DMS79 (cell line): ENCODE results near the gene KLK14.

Experiments used
- DNase-seq: peaks from one replicate; lab custom pipeline; 2025; lab: John Stamatoyannopoulos, UW

The KLK14 gene

DNA sequence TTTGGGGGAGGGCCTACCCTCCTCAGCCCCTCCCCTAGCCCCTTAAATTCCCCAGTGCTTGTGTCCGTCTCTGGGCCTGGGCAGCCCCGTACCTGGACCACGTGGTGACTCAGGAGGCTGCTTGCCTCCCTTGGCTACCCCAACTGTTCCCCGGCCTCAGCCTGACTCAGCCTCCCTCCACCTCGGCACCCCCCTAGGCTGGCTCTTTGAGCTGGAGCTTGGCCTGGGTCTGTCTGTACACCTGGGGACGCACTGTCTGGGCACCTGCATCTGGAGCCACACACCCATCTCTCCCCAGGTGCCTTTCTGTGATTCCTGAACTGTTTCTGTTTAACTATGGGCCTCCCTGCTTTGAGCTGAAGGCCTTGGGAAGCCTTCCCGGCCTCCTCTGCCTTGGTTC, 1.8 kb upstream of the KLK14 start:
- no peak for DNase-seq

DNA sequence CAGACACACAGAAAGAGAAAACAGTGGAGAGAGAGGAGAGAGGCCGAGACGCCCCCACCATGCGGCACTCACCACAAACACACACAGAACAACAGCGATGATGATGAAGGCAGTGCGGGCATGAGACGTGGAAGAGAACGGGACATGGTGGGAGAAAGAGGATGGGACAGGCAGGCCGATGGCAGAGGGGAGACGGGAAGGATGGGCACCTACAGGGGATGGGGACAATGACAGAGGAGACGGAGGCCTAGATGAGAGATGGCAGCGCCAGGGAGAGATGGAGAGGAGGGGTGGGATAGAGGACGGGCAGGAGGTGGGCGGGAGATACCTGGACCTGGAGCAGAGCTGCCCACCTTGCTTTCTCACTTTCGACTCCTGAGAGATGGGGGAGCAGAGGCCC, 1.1 kb upstream of the KLK14 start:
- DNase-seq, result no peak

DNA sequence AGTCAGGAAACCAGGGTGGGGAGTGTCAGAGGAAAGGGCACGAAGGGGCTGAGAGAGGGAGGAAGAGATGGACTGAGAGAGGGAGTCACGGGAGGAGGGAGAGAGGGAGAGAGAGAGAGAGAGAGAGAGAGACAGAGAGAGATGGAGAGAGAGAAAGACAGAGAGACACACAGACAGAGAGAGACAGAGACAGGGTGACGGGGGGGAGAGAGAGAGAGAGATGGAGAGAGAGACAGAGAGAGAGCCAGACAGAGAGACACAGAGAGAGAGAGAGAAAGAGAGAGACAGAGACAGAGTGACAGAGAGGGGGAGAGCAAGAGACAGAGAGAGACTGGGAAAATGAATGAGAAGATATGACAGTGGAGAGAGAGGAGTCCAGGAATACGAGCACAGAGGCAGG, 494 bp upstream of the KLK14 start:
- no peak for DNase-seq

DNA sequence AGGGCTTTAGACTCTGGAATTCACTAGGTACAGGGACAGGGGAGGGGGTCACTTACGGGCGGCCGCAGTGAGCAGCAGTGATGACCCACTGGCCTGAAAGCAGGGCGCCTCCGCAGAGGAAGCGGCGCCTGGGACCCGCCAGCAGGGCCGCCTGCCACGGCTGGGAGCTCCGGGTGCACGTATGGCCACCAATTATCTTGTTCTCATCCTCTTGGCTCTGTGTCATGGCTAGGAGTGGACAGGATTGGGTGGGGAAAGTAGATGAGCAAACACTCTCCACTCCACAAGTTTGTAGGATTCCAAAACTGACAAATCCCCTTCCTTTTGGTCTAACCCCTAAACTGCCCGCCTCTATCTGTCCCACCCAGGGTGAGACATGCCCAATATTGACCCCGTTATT, 1.2 kb downstream of the KLK14 start:
- no peak for DNase-seq

DNA sequence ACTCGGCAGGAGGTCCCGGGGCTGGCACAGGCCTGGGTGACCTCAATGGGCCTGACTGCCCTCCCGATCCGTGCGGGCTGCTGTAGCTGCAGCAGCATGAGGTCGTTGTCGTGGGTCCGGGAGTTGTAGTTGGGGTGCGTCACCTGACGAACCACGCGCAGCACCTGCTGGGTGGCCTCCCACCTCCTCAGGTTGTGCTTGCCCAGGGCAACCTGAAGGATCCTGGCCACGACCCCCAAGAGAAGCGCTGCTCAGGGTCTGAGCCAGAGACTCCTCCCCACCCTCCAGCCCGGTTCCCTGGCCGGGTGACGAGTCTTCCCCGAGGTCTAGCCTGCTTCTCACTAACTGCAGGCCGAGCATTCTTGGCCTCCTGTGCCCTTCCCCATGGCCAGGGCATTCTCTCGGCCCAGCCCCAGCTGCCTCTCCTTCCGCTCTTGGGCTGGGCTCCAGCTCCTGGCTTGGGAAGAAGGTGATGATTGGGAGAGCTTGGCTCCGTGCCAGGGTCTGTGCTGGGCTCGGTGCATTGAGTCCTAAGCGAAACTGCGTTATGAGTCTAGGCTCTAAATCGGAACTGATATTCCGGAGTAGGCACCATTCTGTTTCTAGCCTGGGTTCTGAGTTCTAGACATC, 3.1 kb downstream of the KLK14 start:
- no peak for DNase-seq

DNA sequence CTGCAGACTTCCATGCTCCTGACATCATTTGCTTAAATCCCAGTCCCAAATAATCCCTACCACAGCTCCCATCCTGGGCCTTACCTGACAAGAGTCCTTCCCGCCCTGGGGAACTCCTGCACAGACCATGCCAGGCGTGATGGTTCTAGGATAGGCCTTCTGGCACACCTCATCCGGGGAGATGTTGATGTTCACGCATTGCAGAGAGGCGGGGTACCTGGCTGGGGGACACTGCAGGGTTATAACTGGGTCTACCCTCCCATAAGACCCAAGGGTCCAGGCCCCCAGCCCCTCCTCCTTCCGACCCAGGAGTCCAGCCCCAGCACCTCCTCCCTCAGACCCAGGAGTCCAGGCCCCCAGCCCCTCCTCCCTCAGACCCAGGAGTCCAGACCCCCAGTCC, 4.0 kb downstream of the KLK14 start:
- no peak for DNase-seq

DNA sequence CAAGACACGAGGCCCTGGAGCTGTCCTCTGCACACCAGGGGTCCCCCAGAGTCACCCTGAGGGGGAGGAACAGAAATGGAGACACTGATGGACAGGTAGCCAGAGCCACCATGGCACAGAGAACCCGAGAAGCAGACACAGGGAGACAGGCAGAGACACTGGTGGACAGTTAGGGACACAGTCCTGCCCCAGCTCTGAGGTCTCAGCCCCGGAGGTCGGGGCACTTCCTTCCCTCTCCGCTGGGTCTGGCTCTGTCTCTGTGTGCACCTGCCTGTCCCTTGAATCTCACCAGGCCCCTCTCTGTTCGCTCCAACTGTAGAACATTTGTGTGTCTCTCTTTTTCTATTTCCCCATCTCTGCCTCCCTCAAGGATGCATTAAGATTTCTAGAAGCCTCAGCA, 4.6 kb downstream of the KLK14 start:
- no peak for DNase-seq

DNA sequence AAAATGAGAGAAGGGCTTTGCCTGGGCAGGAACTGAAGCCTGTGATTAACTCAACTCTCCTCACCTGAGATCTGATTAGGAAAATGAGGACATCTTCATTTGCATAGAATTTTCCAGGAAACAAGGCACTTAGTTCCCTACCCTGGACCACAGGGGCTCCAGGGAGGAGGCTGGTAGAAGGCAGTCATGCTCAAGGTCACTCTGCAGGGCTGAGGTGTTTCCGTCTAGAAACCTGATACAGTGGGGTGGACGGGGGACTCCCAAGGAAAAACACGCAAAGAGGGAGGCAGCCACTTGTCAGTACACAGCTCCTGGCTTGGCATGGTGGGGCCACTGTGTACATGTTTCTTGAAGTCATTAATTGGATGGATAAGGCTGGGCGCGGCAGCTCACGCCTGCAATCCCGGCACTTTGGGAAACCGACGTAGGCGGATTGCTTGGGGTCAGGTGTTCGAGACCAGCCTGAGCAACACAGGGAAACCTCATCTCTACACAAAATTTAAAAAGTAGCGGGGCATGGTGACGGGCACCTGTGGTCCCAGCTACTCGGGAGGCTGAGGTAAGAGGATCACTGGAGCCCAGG, 6.0 kb downstream of the KLK14 start:
- DNase-seq, result no peak

DNA sequence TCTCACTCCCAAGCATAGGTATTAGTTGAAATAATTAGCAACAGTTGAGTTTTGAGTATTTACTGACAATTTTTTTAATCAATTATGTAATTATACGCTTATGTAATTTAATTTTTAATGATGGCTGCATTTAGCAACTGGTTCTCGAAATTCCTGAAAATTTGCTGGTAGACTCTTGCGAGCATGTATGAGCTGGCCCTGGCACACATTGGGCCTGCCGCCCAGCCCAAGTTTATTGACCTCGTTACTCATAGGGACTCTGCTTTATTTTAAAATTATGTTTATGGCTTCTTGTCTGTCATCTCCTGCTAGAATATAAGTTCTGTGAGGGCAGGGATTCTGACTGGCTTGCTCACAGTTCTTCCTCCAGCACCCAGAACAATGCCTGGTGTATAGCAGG, 6.7 kb downstream of the KLK14 start:
- no peak for DNase-seq

DNA sequence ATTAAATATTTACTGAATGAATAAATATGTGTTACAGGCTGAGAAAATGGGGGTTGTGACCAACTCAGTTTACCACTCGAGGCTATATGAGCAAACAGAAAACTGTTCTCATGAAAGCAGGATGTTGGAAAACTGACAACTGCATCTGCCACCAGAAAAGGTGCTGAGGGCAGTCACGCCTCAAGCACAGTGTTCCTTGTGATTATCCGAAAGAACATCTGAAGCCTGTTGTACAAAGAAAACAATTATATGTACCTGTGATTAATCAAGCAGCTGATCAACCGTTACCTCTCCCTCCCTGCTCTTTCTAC, 11.6 kb downstream of the KLK14 start:
- no peak for DNase-seq

DNA sequence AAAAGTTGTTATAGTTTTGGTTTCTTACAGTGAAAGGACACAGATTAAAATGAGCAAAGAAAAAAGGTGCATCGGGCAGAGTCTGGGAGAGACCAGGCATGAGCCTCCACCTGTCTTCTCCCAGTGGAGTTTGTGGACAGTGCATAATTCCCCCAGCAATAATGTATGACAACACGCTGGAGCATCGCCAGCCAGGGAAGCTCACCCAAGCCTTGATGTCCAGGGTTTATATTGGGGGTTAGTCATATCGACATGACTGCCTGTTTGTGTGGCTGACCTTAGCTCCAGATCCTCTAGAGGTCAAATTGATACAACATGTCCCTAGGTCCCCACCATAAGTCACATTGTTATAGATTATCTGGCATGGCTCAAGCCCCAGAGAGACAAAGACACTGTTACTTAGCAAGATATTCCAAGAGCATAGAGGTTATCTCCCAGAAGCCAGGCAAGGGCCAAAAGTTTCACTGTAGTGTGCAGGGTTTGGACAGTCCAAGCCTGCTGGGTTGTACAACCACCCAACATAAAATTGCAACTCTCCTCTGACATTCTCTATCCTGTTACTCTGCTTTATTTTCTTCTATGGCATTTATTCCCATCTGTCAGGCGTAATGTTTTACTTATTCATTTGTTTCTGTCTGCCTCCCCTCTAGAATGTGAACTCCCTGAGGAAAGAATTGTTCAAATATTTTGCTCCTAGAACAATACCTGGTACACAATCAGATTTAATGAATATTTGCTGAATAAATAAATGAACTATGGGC, 12.2 kb downstream of the KLK14 start:
- DNase-seq, result no peak

DNA sequence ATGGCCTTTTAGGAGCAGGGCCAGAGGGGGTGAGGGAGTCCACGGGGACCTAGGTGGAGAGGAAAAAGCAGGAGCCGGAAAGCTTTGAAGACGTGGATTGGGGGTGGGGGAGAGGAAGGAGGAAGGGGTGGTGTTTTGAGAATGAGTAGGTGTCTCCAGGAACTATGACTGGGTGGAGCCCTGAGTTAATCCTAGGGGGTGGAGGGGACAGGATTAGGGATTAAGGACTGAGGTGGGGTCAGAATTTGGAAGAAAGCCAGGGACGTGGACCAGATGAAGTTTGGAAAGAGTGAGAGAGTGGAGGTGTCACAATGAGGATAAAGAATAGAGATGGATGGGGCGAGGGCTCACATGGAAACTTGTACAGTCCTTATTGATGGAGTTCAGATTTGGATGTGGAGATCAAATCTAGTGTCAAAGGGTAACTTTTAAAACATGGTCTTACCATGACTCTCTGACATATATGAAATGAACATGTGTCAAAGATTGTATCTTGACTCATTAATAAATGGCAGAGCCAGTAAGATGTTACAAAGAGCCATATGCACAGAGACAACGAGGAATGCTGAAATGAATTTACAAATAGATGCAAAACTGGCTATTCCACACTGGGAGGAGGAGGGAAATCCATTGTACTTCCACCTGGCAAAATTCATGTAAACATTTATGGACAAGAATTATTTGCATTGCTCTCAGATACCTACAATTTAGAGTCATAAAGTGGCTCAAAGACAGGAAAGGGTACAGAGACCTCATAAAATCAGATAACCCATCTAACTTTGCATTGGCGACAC, 16.1 kb downstream of the KLK14 start:
- no peak for DNase-seq

DNA sequence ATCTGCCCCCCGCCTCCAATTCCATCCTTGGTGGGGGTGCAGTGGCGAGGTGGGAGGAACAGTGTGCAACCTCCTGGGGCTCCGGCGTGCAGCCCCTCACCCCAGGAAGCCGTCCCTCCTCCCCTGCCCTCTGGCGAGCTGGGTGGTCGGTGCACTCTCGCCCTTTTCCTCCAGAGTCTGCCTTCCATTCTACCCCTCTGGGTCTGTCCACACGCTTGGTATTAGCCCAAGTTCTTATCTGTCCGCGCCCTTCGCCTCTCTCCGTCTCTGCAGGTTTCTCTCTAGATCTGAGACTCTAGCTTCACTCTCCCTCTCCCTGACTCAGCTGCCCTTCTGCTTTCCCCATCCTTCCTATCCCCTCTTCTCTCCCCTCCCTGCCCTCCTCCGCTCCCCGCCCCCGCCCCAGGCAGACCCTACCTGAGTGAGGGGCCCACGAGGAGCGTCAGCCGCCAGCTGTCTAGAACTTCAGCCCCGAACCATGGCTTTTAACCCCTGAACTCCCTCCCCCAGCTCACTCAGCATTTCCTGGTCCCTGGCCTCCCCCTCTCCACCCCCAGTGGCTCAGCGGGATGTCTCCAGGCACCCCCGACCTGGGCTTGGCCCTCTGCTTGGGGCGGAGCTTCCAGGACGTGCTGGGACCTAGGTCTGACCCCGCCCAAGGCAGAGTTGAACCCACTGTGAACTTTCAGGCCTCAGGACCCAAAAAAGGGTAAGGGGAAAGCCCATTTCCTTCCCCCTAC, 17.3 kb downstream of the KLK14 start:
- DNase-seq, result no peak

DNA sequence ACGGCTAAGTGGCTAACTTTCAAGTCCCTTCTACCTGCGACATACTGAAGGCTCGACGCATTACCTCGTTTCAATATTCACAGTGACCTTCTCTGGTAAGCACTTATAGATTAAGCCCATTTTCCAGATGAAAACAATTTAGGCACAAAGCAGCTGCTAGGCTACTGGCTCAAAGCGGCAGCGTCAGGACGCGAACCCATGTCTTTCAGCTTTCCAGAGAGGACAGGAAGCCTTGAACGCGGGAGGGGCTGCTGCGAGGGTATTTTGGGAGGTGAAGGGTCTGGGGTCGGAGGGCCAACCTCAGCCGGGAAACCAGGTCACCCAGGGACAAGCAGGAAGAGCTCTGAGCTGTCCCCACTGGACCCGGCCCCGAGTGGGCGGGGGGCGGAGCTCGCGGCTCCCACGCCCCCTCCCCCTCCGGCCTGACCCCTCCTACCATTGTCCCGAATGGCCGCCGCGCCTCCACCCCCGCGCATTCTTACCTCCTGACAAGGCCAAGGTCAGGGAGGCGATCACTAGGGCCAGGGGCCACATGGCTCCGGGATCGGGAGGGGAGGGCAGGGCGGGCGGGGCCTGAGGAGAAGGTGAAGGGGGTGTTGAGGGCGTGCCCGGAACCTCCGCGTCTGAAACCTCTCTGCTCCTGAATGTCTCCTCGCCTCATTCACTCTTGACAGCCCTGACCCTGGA, 18.0 kb downstream of the KLK14 start, which contains the start of gene KLK13:
TSS of gene KLK13 (minus strand) at position 559 of the 687 bp plus-strand sequence. CDS start at position 534, 25 bp downstream.
- DNase-seq, result no peak

DNA sequence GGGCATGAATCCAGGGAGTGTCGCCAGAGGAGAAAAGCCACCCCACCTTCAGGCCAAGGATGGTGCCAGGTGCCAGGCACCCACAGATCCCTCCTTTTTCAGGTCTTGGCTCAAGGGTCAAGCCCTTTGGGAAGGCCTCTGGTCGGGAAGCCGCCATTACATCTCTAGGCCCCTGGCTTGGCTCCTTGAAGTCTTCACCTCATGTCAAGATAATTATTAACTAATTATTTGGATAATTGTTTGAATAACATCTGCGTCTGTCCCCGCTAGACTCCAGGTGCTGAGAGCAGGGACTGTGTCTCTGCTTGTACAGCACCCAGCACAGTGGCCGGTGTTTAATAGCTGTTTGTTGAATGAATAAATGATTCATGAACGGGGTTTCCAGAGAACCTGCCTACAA, 19.0 kb downstream of the KLK14 start:
- no peak for DNase-seq

DNA sequence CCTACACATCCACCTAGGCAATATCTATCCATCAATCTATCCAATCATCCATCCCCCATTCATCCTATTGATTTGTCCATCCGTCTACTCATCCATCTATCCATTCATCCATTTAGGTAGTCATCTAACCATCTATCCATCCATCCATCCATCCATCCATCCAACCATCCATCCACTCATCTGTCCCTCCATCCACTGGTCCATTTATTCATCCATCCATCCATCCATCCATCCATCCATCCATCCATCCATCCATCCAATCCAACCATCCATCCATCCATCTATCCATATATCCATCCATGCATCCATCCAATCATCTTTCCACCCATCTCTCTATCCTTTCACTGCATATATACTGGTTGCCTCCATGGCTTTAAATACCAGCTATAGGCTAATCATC, 21.7 kb downstream of the KLK14 start:
- no peak for DNase-seq

DNA sequence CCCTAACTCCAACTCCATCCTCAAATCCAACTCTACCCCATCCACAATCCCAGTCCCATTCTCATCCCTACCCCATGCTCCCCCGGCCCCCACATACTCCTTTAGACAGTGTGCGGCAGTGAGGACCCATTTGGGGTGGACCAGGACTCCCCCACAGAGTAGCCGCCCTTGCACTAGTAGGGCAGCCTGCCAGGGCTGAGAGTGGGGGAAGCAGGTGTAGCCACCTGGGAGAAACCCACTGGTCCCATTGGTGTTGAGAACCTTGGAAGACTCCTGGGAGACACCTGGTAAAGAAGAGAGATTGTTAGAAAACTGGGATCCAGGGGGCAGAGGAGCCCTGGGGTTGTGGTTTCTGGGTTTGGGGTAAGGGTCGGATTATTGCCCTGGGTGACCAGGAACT, 22.4 kb downstream of the KLK14 start:
- no peak for DNase-seq

DNA sequence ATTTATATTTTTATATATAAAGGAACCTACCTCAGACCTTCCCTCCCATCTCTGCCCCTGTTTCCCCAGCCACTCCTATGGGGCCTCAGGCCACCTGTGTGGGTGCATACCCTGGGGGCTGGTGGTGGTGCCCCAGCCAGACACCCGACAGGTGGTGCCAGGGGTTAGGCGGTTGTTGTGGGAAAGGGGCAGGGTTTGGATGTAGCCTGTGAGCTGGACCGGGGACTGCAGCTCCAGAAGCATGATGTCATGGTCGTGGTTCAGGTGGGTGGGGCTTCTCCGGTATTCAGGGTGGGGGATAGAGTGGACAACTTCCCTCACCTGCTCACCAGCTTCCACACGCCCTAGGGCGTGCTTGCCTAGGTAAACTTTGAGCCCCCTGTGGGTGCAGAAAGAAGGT, 23.0 kb downstream of the KLK14 start:
- no peak for DNase-seq

DNA sequence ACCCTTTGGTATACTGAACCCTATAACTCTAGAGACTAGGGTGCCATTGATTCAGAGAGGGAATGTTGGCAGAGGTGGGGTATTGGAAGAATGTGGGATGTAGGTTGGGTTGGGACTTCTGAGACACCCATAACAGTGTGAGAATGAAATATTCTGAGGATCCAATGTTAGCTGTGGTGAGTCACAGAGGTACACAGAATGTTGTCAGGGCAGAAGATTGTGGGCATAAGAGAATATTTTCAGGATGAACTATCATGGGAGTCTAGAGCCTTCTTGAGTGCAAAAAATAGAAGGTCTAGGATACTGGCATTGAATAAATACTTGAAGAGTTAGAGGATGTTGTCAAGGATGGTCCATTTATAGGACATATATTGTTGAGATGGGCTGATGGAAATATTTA, 26.8 kb downstream of the KLK14 start:
- no peak for DNase-seq

DNA sequence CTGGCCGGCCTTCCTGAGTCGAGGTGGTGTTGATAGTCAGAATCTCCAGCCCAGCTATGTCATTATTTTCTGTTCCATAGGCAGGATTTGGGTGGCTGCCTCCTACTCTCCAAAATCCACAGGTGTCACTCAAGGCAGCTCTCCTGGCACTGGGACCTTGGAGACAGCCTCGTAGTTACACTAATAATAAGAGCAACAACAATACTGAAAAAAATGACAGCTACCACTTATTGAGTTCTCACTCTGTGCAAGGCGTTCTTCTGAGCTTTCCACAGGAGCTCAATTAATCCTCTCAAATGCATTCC, 35.7 kb downstream of the KLK14 start:
- DNase-seq, result no peak

DNA sequence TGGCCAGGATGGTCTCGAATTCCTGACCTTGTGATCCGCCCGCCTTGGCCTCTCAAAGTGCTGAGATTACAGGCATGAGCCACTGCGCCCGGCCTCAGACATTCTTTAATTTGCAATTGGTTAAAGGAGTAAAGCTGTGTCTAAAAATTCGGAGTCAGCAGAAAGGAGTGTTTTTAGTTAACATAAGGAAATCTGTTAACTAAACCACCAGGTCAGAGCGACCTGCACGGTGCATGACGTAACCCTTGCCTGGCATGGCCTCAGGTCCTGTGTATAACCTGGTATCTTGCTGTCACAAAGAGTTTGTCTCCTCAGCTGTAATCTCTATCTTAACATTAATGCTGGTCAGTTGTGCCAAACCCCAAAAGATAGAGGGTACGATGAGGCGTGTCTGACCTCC, 38.4 kb downstream of the KLK14 start:
- no peak for DNase-seq

DNA sequence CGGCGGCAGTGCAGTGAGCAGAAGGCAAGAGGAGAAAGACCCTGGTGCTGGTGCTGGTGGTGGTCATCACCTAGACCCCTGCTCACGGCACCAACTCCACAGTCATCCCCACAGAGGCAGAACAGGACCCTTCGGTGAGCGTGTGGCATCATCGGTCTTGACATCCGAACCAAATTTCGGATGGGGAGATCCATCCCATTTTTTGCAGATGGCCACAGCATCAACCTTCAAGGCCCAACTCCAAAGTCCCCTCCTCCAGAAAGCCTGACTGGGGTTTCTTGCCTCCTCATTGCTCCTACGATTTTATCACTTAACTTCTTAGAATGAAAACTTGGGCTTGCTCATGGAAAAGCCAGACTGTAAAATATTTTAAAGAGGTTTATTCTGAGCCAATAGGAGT, 39.2 kb downstream of the KLK14 start:
- no peak for DNase-seq
